ENCODE measurements around the gene ASB4.

DNA sequence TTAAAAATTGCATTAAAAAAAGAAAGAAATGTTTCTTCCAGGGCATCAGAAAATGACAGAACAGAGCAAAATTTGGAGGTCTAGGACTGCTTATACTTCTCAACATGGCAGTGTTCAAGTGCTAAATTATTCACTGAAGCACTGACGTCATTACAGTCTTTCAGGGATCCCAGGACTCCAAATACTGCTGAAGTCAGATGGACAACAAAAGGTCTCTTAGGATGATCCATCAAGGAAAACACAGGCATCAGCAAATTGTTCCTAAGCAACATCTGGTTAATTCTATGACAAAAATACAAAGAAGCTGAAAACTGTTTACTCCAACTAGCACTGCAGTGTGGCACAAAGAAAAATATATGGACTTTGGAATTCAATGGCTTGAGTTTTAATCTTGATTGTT lies 58.4 kb downstream of the ASB4 start:
- TF ChIP-seq, protein P1, sequence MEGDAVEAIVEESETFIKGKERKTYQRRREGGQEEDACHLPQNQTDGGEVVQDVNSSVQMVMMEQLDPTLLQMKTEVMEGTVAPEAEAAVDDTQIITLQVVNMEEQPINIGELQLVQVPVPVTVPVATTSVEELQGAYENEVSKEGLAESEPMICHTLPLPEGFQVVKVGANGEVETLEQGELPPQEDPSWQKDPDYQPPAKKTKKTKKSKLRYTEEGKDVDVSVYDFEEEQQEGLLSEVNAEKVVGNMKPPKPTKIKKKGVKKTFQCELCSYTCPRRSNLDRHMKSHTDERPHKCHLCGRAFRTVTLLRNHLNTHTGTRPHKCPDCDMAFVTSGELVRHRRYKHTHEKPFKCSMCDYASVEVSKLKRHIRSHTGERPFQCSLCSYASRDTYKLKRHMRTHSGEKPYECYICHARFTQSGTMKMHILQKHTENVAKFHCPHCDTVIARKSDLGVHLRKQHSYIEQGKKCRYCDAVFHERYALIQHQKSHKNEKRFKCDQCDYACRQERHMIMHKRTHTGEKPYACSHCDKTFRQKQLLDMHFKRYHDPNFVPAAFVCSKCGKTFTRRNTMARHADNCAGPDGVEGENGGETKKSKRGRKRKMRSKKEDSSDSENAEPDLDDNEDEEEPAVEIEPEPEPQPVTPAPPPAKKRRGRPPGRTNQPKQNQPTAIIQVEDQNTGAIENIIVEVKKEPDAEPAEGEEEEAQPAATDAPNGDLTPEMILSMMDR (IDR thresholded peaks at IDR 0.05; ENCODE audit: insufficient read depth, low read length) = no peak
- no peak for TF ChIP-seq POLR2AphosphoS5 (IDR thresholded peaks at IDR 0.05; ENCODE audit: low read depth)
- TF ChIP-seq, protein P2, sequence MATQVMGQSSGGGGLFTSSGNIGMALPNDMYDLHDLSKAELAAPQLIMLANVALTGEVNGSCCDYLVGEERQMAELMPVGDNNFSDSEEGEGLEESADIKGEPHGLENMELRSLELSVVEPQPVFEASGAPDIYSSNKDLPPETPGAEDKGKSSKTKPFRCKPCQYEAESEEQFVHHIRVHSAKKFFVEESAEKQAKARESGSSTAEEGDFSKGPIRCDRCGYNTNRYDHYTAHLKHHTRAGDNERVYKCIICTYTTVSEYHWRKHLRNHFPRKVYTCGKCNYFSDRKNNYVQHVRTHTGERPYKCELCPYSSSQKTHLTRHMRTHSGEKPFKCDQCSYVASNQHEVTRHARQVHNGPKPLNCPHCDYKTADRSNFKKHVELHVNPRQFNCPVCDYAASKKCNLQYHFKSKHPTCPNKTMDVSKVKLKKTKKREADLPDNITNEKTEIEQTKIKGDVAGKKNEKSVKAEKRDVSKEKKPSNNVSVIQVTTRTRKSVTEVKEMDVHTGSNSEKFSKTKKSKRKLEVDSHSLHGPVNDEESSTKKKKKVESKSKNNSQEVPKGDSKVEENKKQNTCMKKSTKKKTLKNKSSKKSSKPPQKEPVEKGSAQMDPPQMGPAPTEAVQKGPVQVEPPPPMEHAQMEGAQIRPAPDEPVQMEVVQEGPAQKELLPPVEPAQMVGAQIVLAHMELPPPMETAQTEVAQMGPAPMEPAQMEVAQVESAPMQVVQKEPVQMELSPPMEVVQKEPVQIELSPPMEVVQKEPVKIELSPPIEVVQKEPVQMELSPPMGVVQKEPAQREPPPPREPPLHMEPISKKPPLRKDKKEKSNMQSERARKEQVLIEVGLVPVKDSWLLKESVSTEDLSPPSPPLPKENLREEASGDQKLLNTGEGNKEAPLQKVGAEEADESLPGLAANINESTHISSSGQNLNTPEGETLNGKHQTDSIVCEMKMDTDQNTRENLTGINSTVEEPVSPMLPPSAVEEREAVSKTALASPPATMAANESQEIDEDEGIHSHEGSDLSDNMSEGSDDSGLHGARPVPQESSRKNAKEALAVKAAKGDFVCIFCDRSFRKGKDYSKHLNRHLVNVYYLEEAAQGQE (IDR thresholded peaks at IDR 0.05; ENCODE audit: insufficient replicate concordance, low read depth) = no peak

Measured in HL-60 (cell line).